ENCODE measurements around the gene PTRH1. TPM values are rescaled to one million over a fixed set of nuclear protein-coding genes. Genes with fewer than 3 reads are reported as not detected.
A peak's percentile ranks its signal among the peaks of the same experiment; 100 is the strongest.

The PTRH1 gene
- total and polyA plus RNA-seq, 10 of the 15 experiments (the other 5 are each of a cell fraction or from before 2014, with no cell fraction given) = 0.69 to 38.4 (median 10.2) TPM

DNA sequence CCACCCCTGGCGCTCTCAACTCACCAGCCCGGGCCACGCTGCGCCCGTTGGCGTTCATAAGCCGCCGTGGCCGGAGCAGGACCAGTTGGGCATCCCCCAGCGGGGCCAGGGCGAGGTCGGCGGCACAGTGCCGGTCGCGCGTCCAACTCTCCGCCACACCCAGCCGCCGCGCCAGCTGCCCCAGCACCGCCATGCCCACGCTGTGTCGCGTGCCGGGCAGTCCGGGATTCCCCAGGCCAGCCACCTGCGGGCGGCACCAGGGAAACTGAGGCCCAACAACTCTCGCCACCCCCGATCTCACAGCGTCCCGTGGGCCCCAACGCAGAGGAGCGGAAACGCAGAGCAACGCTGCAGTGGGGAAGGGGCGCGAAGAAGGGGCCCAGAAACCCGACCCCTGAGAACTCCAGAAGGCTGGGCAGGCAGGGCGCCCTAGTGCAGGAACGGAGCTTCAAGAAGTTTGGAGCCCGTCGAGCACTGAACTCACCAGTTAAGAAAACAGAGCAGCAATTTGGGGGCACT lies 453 bp downstream of the PTRH1 start:
- SMC1A ChIA-PET (ENCODE audit: uncharacterized antibody, unreplicated experiment) = interaction anchor here (1.1 to 1.4 kb wide), 3 partner anchors 8 to 155 kb away, joined by 3 to 6 read pairs (median 5); partner anchors contain the start of genes CFAP157 and TOR2A
- CTCF ChIA-PET = interaction anchor here (0.6 to 3.3 kb wide), 4 partner anchors 11 to 155 kb away, joined by 3 to 21 read pairs (median 5); partner anchors contain the start of genes STXBP1 and TOR2A
- POLR2A ChIA-PET = interaction anchor here (1.9 kb wide), 1 partner anchor 11 kb away, joined by 8 read pairs; no protein-coding TSS in a partner anchor
- Histone ChIP-seq H3K27ac (ENCODE audit: control insufficient read depth, insufficient read depth) (no peak overlapping the region), H3K79me2 (ENCODE audit: control insufficient read depth, insufficient read depth, low read length) (no peaks in the 10 kb centered on the region), H2AFZ (ENCODE audit: control insufficient read depth, low read depth, low read length) (peak overlapping the region; percentile 97), H3K36me3 (ENCODE audit: control insufficient read depth in 2 of 2, insufficient read depth in 2 of 2, low read length in 1 of 2) (no peaks in the 10 kb centered on the region; a peak in 1 of 4 replicates), H3K27me3 (replicated peaks in 1 of 2; ENCODE audit: control insufficient read depth in 2 of 2, insufficient read depth in 2 of 2, low read length in 1 of 2) (no peaks in the 10 kb centered on the region), H3K4me3 (peak overlapping the region; percentile 74), H3K4me1 (ENCODE audit: control insufficient read depth, insufficient read depth, low read length) (peaks cover 6% of the 10 kb centered on the region; the same call in 1 of the 2 replicates), H4K20me1 (ENCODE audit: control insufficient read depth, insufficient read depth) (no peaks in the 10 kb centered on the region), H3K4me2 (ENCODE audit: control insufficient read depth, insufficient read depth) (peak overlapping the region; percentile 88), H3K9me3 (replicated peaks; ENCODE audit: control insufficient read depth, insufficient read depth, low read length) (no peaks in the 10 kb centered on the region), H3K9ac (ENCODE audit: control insufficient read depth, insufficient read depth, low read length) (peak overlapping the region; percentile 69)
- in situ Hi-C loops (cut with MboI) = no loop called here
- DNase-seq (ENCODE audit: low read depth, low spot score) (no peak), ATAC-seq (peak; percentile 54), FAIRE-seq (no peak)
- 1% methylated on average over 33 of the region's 44 CpGs for WGBS (ENCODE audit: insufficient coverage, insufficient replicate concordance, low lambda C conversion rate, missing lambda C conversion rate)
- no TSS peak for BruUV-seq (replicated peaks)
- peak; percentile 82 to 96 for TF ChIP-seq BHLHE40 (IDR thresholded peaks at IDR 0.05; ENCODE audit: borderline replicate concordance in 1 of 2, low read depth in 2 of 2, low read length in 1 of 2)
- TF ChIP-seq, protein P1, sequence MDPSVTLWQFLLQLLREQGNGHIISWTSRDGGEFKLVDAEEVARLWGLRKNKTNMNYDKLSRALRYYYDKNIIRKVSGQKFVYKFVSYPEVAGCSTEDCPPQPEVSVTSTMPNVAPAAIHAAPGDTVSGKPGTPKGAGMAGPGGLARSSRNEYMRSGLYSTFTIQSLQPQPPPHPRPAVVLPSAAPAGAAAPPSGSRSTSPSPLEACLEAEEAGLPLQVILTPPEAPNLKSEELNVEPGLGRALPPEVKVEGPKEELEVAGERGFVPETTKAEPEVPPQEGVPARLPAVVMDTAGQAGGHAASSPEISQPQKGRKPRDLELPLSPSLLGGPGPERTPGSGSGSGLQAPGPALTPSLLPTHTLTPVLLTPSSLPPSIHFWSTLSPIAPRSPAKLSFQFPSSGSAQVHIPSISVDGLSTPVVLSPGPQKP (IDR thresholded peaks at IDR 0.05; ENCODE audit: low read depth, low read length) = no peak
- TF ChIP-seq SIN3A (IDR thresholded peaks at IDR 0.05; ENCODE audit: low read depth, low read length) = 0 out of 2 replicates have a peak, but pooled peaks have one; percentile 3
- no peak for TF ChIP-seq PML (IDR thresholded peaks at IDR 0.05; ENCODE audit: low read length)
- intact Hi-C loops (cut with micrococcal nuclease; ENCODE audit: unreplicated experiment) = loop anchor here (5.0 kb wide), 1 partner anchor 202 kb away; the partner anchor contains the start of gene ST6GALNAC4
- RAD21 ChIA-PET (ENCODE audit: unreplicated experiment) = interaction anchor here (2.8 kb wide), 1 partner anchor 20 kb away, joined by 19 read pairs; the partner anchor contains the start of gene TOR2A

Data from GM12878 (cell line).